Measurements from ENCODE around the gene EPHA7. TPM values are rescaled to one million over a fixed set of nuclear protein-coding genes. Genes with fewer than 3 reads are reported as not detected.

EPHA7 gene
- total RNA-seq, 2 experiments from 2014 or later, result not detected

- CTCF ChIA-PET, result no interaction called here
- POLR2A ChIA-PET, result no interaction called here
These were observed 89.9 kb downstream of the EPHA7 start for GRCh38 chr6:93329301-93330000.

- ChIA-PET CTCF (no interaction called here), POLR2A (no interaction called here)
These were observed 91.5 kb downstream of the EPHA7 start for GRCh38 chr6:93327857-93328256.

GRCh38 chr6:93325761-93326160 is 93.6 kb downstream of the EPHA7 start:
- CTCF ChIA-PET, result no interaction called here
- POLR2A ChIA-PET, result no interaction called here

GRCh38 chr6:93323630-93324029 is 95.7 kb downstream of the EPHA7 start:
- ChIA-PET POLR2A (no interaction called here), CTCF (no interaction called here)

GRCh38 chr6:93322651-93323050 is 96.7 kb downstream of the EPHA7 start:
- ChIA-PET POLR2A (no interaction called here), CTCF (no interaction called here)

- POLR2A ChIA-PET, result no interaction called here
- CTCF ChIA-PET, result no interaction called here
These were observed 100.1 kb downstream of the EPHA7 start for GRCh38 chr6:93319304-93319703.

- POLR2A ChIA-PET, result no interaction called here
These were observed 101.2 kb downstream of the EPHA7 start for GRCh38 chr6:93318121-93318520.

GRCh38 chr6:93317592-93317991 is 101.8 kb downstream of the EPHA7 start:
- CTCF ChIA-PET, result no interaction called here
- POLR2A ChIA-PET, result no interaction called here

More at GRCh38 chr6:93318121-93318520, 101.2 kb downstream of the EPHA7 start:
- CTCF ChIA-PET, result no interaction called here

GRCh38 chr6:93307505-93308409 is 111.6 kb downstream of the EPHA7 start:
- CTCF ChIA-PET, result no interaction called here
- POLR2A ChIA-PET, result no interaction called here

- ChIA-PET POLR2A (no interaction called here), CTCF (no interaction called here)
These were observed 114.3 kb downstream of the EPHA7 start for GRCh38 chr6:93305088-93305487.

- ChIA-PET POLR2A (no interaction called here), CTCF (no interaction called here)
These were observed 114.9 kb downstream of the EPHA7 start for GRCh38 chr6:93304505-93304904.

GRCh38 chr6:93300661-93301060 is 118.7 kb downstream of the EPHA7 start:
- CTCF ChIA-PET, result no interaction called here
- POLR2A ChIA-PET, result no interaction called here

- ChIA-PET CTCF (no interaction called here), POLR2A (no interaction called here)
These were observed 119.7 kb downstream of the EPHA7 start for GRCh38 chr6:93299622-93300021.

- CTCF ChIA-PET, result no interaction called here
- POLR2A ChIA-PET, result no interaction called here
These were observed 123.7 kb downstream of the EPHA7 start for GRCh38 chr6:93295631-93296030.

- ChIA-PET CTCF (no interaction called here), POLR2A (no interaction called here)
These were observed 124.5 kb downstream of the EPHA7 start for GRCh38 chr6:93294879-93295278.

- ChIA-PET POLR2A (no interaction called here), CTCF (no interaction called here)
These were observed 125.5 kb downstream of the EPHA7 start for GRCh38 chr6:93293872-93294271.

- CTCF ChIA-PET, result no interaction called here
- POLR2A ChIA-PET, result no interaction called here
These were observed 125.9 kb downstream of the EPHA7 start for GRCh38 chr6:93293460-93293859.

GRCh38 chr6:93282521-93283031 is 136.8 kb downstream of the EPHA7 start:
- CTCF ChIA-PET, result no interaction called here

GRCh38 chr6:93278241-93278640 is 141.1 kb downstream of the EPHA7 start:
- POLR2A ChIA-PET, result no interaction called here
- CTCF ChIA-PET, result no interaction called here

More at GRCh38 chr6:93282521-93283031, 136.8 kb downstream of the EPHA7 start:
- POLR2A ChIA-PET, result no interaction called here

GRCh38 chr6:93272896-93273295 is 146.5 kb downstream of the EPHA7 start:
- CTCF ChIA-PET, result no interaction called here

GRCh38 chr6:93272211-93272610 is 147.1 kb downstream of the EPHA7 start:
- ChIA-PET CTCF (no interaction called here), POLR2A (no interaction called here)

More at GRCh38 chr6:93272896-93273295, 146.5 kb downstream of the EPHA7 start:
- POLR2A ChIA-PET, result no interaction called here

All from activated CD8-positive, alpha-beta memory T cell treated with anti-CD3 and anti-CD28 coated beads for 36 hours (primary cell).